Eye (tissue), 1 donor: ENCODE data around the gene TFF1.

Source experiments
- DNase-seq: peaks from one replicate; pipeline ENCODE4 v3.0.0-alpha.2; 2015

The TFF1 gene

DNA sequence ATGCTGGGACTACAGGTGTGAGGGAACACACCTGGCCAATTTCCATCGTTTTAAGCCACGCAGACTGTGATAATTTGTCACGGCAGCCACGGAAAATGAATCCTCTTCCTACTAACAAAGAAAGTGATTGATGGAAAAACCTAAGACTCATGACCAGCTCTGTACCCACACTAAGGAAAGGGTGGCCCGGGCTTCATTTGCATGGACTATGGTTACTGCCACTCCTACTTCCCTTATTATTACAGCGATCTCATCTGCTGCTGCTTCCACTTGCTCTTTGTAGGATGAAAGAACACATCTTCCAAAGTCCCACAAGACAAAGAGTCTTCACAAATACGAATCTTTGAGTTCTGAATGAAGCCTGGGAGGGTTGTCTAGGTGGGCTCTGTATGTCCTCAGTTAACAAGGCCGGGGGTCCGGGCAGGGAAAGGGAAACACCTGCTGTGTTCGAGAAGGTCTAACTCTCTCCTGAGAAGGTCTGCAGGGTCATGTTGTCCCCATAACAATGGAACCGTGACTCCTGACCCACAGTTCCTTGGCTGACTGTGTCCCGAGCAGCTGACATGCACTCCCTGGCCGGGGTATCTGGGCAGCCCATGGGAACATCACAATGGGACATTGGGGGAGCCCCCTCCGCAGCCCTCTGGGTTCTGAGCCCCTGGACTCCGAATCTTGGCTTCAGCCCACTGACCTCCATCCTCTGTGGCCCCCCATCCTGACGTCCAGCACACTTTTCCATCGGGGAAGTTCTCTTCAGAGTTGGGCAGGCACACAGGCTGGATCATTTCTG is 13.3 kb upstream of the TFF1 start:
- DNase-seq, result no peak

DNA sequence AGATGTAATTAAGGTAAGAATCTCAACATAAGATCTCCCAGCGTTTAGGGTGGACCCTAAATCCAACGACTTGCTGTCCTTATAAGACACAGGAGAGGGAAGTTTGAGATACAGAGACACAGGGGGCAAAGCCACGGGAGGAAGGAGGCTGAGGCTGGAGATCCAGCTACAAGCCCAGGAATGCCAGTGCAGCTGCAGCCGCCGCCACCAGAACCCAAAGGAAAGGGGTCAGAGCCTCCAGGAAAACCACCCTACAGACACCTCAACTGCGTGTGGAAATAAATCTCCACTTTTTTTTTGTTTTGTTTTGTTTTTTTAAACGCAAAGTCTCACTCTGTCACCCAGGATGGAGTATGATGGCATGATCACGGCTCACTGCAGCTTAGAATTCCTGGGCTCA is 12.1 kb upstream of the TFF1 start:
- DNase-seq, result no peak

DNA sequence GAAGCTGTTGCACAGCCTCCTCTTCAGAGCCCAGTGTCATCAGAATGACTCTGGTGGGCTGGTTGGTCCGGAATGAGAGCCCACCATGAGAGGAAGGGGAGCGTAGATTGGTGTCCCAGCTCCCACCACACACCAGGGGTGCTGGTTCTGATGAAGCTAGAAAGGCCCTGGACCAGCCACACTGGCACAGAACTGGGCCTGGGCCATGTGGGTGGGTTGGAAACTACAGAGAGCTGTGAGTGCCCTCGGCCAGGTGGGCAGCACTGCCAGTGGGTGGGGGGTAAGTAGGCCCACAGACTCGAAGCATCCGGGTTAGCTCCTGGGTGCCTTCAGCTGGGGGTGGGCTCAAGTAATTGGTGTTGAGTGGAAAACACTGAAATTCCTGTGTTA is 11.6 kb upstream of the TFF1 start:
- no peak for DNase-seq

DNA sequence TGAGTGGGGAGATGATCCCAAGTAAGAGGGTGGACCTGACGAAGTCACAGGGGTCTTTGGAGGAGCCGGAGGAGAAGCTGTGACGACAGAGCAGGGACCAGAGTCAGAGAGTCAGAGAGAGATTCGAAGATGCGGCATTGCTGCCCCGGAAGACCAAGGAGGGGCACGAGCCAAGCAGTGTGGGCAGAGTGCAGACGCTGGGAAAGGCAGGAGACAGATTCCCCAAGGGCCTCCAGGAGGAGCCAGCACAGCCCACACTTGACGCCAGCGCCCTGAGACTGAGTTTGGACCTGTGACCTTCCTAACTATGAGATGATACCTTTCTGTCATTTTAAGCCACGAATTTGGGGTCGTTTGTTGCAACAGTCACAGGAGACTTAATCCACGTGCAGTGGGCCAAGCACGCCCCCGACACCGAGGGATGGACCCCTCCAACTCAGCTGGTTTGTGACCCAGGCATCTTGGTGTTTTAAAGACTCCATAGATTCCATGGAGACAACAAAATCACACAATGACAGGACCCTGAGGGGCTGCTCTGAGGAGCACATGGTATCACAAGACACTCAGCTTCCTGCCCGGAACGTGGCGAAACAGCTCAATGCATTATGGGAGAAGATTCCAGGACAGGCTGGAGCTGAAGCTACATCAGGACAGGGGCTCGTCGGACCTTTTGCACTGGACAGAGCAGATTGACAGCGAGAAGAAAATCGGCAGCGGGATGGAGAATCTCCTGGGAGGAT is 11.0 kb upstream of the TFF1 start:
- DNase-seq, result no peak

DNA sequence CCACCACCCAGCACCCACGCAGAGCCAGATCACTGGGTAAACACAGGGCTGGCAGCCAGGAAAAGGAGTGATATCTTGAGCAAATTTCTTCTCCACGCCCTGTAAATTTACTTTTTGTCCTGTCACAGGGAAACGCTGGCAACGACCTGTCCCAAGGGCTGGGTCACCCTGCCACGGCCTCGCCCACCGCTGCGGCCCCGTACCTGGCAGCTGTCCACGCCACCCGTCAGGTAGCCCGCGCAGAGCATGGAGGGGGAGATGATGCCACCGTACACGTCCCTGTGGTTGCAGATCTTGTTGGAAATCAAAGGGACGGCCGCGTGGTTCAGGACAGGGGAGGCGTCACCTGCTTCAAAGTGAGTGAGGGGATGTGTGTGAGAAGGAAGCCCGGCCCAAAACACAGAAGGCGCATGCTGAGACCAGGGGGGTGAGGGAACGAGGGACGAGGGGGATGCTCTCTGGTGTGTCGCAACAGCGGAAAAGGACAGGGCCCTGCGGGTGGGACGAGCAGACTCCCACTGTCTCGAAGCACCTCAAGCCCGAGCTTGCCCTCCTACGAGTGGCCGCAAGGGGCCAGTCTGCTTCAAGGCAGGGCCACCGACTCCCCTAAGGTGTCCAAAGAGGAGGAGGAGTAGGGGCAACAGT is 10.1 kb upstream of the TFF1 start:
- DNase-seq, result no peak

DNA sequence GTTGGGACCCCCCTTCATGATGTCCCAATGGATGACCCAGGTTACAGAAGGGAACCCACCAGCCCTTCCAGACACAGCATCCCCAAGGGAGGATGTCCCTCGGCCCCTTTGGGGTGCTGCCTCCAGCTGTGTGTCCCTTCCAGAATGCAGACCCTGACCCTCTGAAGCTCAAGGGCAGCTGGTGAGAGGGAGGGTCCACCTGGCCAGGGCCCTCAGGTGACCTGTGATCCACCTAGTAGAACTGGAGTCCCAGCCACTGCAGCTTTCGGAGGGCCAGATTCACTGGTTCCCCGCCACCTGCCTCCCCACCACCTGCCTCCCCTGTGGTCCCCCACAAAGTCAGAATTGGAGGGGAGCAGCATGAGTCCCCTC is 9.6 kb upstream of the TFF1 start:
- DNase-seq, result no peak

DNA sequence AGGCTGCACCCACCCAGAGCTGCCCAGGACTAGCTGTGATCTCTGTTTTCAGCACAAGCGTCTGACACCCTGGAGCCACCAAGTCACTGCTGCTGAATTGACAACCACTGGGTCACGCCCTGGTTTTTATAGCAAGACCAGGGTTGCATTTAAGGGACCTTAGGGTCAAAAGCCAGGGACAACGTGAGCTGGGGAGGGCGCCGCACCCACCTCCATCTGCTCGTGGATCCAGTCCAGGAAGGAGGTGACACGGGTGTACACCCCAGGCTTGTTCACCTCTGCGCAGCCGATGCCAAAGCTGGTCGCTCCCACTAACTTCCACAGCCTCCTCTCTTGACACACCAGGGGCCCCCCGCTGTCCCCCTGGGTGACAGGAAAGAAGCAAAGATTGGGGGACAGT is 9.2 kb upstream of the TFF1 start:
- DNase-seq, result no peak

DNA sequence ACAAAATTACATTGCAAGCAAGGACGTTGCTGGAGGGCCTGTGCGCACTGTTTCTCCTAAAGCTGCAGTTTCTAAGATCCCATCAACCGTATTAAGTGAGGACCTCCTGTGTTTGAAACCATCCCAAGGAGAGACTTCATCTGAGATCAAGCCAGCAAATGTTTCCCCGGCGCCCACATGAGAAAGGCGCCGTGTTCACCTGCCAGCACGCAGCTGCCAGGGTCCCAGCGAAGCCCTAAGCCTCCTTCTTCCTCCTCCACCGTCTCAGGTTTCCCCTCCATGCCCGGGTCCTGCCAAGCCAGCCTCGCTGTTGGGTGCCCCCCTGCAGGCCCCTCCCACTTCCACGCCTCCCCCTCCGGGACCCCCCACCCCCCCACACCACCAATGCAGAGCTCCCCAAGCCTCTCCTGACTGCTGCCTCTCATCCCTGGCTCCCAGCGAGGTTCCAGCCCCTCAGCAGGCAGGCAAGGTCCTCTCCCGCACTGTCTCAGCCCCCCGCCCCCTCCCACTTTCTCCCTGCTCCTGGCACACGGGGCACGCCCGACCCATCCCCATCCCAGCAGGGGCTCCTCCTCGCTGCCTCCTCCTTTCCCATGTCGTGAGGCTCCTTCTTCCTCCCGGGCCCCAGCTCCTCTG is 8.6 kb upstream of the TFF1 start:
- no peak for DNase-seq

DNA sequence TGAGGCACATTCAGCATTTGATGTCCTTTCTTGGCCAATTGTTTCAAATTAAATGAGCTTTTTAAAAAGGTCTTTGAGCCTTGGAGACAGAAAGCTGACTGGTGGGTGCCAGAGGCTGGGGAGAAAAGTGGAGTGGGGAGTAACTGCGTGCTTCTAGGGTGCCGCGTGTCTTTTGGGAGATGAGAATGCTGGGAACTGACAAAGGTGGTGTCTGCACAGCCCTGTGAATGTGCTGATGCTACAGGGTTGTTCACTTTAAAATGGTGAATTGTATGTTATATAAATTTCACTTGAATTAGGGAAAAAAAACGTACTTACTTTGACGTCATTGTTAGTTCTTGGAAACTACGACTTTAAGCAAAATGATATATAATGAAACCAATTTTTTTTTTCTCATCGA is 8.1 kb upstream of the TFF1 start:
- DNase-seq, result no peak

DNA sequence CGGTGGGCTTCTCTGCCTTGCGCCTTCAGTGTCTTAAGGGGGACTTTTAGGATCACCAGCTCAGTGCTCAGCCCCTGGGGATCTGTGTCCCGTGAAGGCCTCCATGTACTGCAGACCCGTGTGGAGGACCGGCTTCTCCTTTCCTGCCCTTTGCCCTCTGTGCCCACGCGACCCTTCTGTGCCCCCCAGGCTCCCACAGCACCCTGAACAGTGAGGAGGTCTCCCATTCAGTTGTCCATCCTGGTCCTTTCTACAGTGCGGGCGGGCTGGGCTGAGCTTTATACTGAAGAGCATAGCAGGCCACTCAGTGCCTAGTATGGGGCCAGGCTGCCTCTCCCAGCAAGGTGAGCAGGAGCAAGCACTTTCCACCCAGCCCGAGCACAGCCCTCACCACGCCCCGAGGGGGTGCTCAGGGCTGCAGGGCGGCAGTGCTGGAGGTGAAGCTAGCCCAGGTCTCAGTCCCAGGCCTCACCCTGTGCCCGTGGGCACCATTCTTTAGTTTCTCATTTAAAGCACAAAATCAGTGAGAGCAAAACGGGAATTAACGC is 7.6 kb upstream of the TFF1 start:
- DNase-seq, result no peak

DNA sequence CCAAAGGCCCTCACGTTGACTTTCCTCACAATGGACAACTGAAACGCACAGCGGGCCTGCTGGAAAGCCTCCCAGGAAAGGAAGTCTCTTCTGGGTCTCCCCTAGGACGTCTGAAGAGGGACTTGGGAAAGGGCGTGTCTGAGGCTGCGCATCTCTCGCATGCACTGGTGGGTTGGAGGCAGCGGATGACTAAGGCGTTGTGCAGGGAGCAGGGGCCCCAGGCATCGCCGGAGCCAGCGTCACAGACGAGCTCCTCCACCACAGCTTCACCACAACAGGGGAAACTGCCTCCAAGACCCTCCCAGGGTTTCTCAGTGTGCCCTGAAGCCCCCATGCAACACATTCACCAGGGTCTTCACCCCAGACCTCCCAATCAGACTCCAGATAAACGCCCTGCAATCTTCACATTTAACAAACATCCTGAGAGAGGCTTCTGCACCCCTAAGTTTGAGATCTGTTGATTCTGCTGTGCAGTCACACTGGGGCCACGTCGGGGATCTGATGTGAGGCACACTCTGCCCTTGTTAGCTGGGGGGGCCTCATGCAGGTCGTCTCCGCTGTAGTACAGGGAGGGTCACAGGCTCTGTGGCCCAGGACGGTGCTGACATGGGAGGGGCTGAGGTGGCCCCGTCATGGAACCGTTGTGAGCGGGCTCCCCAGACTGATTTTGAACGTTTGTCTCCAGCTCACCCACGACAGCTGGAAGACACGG is 7.0 kb upstream of the TFF1 start:
- no peak for DNase-seq

DNA sequence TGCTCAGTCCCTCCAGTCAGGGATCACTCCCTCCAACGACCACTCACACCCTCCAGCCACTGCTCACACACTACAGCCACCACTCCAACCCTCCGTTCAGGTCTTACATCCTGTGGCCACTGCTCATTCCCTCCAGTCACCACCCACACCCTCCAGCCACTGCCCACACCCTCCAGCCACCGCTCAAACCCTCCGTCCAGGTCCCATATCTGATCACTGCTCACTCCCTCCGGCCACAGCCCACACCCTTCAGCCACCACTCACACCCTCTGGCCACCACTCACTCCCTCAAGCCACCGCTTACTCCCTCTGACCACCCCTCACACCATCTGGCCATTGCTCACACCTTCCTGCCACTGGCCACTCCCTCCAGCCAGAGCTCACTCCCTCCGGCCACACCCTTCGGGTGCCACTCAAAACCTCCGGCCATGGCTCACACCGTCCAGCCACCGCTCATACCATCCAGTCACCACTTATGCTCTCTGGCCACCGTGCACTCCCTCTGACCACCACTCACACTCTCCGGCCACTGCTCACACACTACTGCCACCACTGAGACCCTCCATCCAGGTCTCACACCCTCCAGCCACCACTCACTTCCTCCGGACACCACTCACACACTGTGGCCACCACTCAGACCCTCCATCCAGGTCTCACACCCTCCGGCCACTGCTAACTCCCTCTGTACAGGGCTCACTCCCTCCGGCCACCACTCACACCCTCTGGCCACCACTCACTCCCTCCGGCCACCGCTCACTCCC is 4.7 kb upstream of the TFF1 start:
- DNase-seq, result no peak

DNA sequence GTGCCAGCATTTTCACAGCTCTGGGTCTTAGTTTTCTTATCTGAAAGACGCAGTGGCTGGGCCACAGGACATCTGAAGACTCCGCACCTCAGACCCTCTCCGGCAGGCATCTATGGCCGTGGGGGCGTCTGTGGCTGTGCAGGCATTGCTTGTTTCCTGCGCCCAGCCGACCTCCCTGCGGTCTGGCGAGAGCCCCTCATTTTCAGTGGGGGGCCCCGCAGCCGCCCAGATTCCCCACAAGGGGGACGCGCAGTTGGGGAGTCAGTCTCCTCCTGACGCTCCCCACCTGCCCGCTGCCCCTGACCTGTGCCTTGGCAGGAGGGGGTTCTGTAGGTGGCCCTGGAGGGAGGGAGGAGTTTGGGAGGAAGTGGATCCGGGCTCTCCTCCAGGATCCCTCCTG is 3.5 kb upstream of the TFF1 start:
- no peak for DNase-seq

DNA sequence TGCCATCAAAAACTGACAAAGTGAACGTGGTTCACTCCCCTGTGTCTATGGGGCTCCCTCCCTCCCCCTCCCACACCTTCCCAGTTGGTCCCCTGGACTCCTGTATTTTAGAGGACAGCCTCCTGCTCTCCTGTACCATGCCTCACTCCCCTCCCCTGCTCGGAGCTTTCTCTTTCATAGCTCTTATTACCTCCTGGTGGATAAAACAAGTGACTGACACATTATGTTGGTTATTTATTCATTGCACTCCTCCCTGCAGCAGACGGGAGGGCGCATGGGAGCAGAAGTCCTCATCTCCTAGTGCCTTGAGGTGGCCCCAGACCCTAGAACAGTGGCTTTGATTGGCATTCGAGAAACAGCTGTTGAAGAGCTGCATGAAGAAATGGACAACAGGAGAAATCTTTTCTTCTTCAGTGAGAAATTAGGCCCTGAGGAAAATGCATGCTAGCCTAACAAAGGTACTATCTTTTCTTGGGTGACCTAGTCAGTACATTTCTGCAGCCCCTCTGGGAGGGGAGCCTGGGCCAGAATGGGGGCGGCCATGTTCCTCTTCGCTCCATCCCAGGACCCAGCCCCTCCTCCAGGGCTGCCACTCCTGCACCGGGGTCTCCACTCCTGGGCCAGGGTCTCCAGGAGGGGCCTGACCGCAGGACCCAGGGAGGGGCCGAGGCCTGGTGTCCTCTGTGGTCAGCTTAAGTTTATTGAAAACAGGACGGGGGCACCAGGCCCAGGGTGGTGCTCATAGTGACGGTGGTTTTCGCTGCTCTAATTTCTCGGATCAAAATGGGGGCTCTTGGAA is 1.2 kb upstream of the TFF1 start:
- peak; percentile 49 for DNase-seq

DNA sequence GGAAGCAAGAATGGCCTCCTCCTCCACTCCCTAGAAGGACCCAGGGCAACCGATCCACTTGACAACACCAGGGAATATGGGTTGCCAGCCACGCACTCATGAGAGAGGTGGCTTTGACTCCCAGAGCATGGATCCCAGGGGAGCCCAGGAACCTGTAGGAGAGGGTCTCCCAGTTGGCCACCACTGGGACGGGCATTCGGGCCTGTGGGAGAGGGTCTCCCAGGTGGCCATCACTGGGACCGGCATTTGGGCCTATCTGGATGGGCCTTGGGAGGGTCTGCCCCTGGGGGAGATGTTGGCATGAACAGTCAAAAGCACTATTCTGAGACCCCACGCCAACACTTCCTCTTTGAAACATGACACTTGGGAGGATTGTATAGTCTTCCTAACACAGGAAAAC is 565 bp downstream of the TFF1 start:
- DNase-seq, result no peak

DNA sequence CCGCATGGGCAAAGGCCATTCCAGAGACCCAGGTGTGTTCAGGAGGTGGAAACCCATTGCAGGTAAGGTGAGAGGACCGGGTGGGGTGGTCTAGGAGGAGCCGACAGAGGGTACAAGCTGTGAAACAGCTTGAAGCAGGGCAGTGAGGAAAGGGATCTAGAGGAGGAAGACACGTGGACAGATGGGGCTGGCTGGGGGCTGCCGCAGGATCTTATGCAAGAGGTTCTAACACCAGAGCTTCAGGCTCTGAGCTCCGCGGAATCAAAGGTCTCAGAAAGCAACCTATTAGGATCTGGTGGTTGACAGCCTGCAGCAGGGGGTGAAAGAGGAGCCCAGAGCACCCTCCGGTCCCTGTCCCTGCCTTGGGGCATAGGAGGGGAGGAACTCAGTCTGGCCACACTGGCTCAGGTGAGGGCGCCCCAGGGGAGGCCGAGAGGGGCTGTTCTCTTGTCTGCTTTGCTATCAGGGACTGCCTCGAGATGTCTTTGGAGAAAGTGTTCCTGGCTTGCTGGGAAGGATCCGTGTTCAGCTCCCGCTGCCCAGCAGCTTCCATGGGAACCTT is 1.9 kb downstream of the TFF1 start:
- DNase-seq, result no peak

DNA sequence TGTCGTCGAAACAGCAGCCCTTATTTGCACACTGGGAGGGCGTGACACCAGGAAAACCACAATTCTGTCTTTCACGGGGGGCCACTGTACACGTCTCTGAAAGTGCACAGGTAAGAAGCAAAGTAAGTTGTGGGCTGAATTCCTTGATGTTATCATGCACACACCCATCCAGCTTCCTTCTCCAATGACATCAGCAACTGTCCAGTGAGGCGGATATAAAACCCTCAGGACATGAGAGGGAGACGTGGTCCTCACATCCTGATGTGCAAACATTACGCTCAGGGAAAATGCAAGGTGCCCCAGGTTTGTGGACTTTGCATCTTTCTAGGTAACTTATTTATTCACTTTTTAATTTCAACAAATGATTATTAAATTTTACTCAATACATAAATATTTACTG is 3.0 kb downstream of the TFF1 start:
- no peak for DNase-seq

DNA sequence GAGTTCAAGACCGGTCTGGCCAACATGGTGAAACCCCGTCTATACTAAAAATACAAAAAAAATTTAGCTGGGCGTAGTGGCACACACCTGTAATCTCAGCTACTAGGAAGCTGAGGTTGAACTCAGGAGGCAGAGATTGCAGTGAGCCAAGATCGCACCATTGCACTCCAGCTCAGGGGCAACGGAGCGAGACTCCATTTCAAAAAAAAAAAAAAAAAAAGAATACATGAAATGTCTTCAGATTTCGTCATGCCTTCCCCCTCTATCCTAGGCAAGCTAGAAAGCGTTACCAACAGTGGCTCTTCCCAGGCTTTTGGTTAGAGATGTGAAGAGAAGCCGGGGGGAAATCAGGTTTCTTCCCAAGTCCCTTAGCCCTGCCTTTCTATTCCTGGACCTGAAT is 3.6 kb downstream of the TFF1 start:
- no peak for DNase-seq

DNA sequence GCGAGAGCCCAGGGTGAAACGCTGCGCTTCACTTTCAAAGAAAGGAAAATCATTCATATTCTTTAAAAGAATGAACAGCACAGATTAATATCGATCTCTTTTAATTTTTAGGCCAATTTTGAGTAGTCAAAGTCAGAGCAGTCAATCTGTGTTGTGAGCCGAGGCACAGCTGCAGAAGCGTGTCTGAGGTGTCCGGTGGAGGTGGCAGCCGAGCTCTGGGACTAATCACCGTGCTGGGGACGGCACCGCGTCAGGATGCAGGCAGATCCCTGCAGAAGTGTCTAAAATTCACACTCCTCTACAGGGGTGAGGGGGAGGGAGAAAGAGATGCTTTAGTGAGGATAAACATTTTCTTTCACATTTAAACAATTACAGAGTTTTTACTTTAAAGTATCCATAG is 4.1 kb downstream of the TFF1 start:
- DNase-seq, result no peak

DNA sequence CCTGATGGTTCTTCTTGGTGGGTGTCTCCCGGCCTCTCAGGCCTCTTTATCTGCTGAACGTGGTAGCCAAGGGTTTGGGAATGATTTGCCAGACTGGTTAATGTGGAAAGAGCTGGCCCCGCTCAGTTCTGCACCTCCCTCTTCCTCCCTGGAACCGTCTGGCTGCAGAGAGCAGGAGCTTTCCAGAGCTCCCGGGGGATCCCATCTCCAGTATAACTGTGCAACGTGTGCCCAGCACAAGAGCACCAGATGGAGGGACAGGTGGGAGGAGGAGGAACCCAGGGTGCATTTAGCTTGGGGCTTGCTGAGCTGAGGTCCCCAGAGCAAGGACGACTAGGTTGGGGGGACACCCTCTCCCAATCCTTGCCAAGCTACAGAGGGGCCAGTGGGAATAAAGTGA is 5.0 kb downstream of the TFF1 start:
- DNase-seq, result no peak

DNA sequence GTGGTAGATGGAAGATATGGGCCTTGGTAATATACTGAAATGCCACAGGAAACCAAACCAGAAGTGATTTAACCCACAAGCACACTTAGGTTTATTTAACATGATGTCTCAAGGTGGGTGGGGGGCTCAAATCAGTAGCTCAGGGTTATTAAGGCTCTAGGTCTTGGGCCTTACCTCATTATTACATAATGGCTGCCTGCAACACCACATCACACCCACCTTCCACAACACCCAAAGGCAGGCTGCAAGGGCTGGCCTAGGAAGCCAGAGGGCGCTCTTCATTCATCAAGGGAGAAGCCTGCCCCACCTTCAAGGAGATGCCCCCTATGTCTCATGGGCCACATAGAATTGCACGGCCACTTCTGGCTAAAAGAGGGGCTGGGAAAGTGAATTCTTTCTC is 6.0 kb downstream of the TFF1 start:
- DNase-seq, result no peak
